ENCODE results near the gene CNRIP1.

DNA sequence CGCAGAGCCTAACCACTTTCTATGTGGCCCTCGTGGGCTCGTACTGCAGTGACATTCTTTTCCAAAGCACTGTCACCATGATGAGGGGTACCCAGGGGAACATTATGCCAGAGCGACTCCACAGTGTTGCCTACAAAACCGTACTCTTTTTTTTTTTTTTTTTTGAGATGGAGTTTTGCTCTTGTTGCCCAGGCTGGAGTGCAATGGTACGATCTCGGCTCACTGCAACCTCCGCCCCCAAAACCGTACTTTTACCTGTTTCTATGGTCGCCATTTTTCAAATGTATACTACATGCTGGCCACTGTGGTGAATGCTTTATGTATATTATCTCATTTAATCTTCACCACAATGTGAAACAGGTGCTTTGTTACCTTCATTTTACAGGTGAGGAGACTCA is 49.6 kb upstream of the CNRIP1 start:
- TF ChIP-seq, protein P1, sequence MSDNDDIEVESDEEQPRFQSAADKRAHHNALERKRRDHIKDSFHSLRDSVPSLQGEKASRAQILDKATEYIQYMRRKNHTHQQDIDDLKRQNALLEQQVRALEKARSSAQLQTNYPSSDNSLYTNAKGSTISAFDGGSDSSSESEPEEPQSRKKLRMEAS (IDR thresholded peaks at IDR 0.05) = no peak
- TF ChIP-seq POLR2AphosphoS5 (IDR thresholded peaks at IDR 0.05; ENCODE audit: low read depth, low read length) (no peak), EZH2 (IDR thresholded peaks at IDR 0.05) (no peak), POLR2A (IDR thresholded peaks at IDR 0.05; ENCODE audit: borderline replicate concordance, extremely low read depth, insufficient read depth, insufficient read length) (no peak), TCF7L2 (IDR thresholded peaks at IDR 0.05; ENCODE audit: borderline replicate concordance, extremely low read depth, insufficient read depth, insufficient read length) (no peak), EGR1 (IDR thresholded peaks at IDR 0.05; ENCODE audit: low read depth) (no peak), SRF (IDR thresholded peaks at IDR 0.05; ENCODE audit: low read depth) (no peak), ZNF274 (IDR thresholded peaks at IDR 0.05; ENCODE audit: low read depth, low read length) (no peak), JUND (IDR thresholded peaks at IDR 0.05) (no peak), ZFX (IDR thresholded peaks at IDR 0.05) (no peak)
- TF ChIP-seq, protein P2, sequence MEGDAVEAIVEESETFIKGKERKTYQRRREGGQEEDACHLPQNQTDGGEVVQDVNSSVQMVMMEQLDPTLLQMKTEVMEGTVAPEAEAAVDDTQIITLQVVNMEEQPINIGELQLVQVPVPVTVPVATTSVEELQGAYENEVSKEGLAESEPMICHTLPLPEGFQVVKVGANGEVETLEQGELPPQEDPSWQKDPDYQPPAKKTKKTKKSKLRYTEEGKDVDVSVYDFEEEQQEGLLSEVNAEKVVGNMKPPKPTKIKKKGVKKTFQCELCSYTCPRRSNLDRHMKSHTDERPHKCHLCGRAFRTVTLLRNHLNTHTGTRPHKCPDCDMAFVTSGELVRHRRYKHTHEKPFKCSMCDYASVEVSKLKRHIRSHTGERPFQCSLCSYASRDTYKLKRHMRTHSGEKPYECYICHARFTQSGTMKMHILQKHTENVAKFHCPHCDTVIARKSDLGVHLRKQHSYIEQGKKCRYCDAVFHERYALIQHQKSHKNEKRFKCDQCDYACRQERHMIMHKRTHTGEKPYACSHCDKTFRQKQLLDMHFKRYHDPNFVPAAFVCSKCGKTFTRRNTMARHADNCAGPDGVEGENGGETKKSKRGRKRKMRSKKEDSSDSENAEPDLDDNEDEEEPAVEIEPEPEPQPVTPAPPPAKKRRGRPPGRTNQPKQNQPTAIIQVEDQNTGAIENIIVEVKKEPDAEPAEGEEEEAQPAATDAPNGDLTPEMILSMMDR (IDR thresholded peaks at IDR 0.05 in 2 of 3, conservative IDR thresholded peaks at IDR 0.05 in 1 of 3; ENCODE audit: borderline replicate concordance in 1 of 3, insufficient read depth in 1 of 3, low read depth in 2 of 3, low read length in 2 of 3) = no peak
- TF ChIP-seq, protein P3, sequence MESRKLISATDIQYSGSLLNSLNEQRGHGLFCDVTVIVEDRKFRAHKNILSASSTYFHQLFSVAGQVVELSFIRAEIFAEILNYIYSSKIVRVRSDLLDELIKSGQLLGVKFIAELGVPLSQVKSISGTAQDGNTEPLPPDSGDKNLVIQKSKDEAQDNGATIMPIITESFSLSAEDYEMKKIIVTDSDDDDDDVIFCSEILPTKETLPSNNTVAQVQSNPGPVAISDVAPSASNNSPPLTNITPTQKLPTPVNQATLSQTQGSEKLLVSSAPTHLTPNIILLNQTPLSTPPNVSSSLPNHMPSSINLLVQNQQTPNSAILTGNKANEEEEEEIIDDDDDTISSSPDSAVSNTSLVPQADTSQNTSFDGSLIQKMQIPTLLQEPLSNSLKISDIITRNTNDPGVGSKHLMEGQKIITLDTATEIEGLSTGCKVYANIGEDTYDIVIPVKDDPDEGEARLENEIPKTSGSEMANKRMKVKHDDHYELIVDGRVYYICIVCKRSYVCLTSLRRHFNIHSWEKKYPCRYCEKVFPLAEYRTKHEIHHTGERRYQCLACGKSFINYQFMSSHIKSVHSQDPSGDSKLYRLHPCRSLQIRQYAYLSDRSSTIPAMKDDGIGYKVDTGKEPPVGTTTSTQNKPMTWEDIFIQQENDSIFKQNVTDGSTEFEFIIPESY (IDR thresholded peaks at IDR 0.05; ENCODE audit: extremely low read depth, insufficient replicate concordance, low read length) = no peak
